ENCODE data around the gene ZCCHC24.

DNA sequence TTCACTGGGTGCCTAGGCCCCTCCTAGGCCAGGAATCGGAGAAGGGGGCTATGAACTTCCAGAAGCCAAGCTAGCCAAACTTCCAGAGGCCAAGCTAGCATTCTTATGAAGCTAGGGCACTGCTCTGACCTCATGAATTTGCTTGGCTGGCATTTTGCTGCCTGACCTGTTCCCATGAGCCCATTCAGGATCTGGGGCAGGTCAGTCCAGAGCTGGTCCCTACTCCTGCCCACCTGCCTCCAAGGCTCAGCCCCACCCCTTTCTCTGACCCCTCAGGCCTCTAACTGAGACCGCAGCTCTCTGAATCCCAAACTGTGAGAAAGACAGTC lies 99.4 kb downstream of the ZCCHC24 start:
- TF ChIP-seq CTCF (conservative IDR thresholded peaks at IDR 0.05 in 1 of 2, IDR thresholded peaks at IDR 0.05 in 1 of 2; ENCODE audit: low read depth in 1 of 2, low read length in 2 of 2) (no peak), EZH2 (IDR thresholded peaks at IDR 0.05; ENCODE audit: low read length, missing control alignments) (no peak)

Data from fibroblast of lung (primary cell).